HCT116 (cell line): ENCODE results near the gene CHST11. TPM values are rescaled to one million over a fixed set of nuclear protein-coding genes. Genes with fewer than 3 reads are reported as not detected.
A peak's percentile ranks its signal among the peaks of the same experiment; 100 is the strongest.

Source experiments
- ATAC-seq: fragments of 200-7000 bp; cut with Tn5 transposase; 2 replicates; pipeline ENCODE4 v1.9.1; 2020; ENCODE audit warnings: mild to moderate bottlenecking, moderate library complexity
- BruUV-seq: library from RNA; stranded (reverse); fragments of 400-500 nt; replicated peaks from 2 replicates; lab custom pipeline; 2021; lab: Mats Ljungman, UMichigan
- CTCF ChIA-PET: fragments of 300-600 bp; sonication (Branson Sonifier 250); formaldehyde crosslinking; loops from one replicate; lab custom pipeline; 2021; ENCODE audit warnings: antibody characterized with exemption; lab: Charles Lee
- POLR2A ChIA-PET: fragments of 300-600, 350-600 bp; sonication (Branson Sonifier 250); formaldehyde crosslinking; loops from one replicate; lab custom pipeline; 2021; ENCODE audit warnings: antibody characterized with exemption; lab: Charles Lee
- RAD21 ChIA-PET, 2 experiments: fragments of 300-600 bp; sonication (Branson Sonifier 250); formaldehyde crosslinking; loops; one replicate each; lab custom pipeline; 2023; ENCODE audit warnings: low total read pairs in 2 of 2; ENCODE audit not compliant: uncharacterized antibody in 2 of 2, unreplicated experiment in 2 of 2, low non-redundant PET in 1 of 2; lab: Charles Lee
- DNase-seq: peaks from one replicate; pipeline ENCODE4 v3.0.0-alpha.2; 2010; ENCODE audit warnings: low read depth, low spot score
- H2AFZ ChIP-seq: fragments of 200-600 bp; shearing (Covaris generic), sonication (generic); 2 replicates; pipeline ENCODE4 v1.6.1; 2017; ENCODE audit warnings: low read depth, mixed run types, mixed read lengths, antibody characterized with exemption, low read length; ENCODE audit not compliant: poor library complexity, severe bottlenecking
- H3K27ac ChIP-seq: 2 replicates; pipeline ENCODE4 v1.5.1; 2012; ENCODE audit warnings: low read depth, low read length
- H3K27me3 ChIP-seq: fragments of 200-600 bp; sonication (generic); 2 replicates; pipeline ENCODE4 v1.6.1; 2016; ENCODE audit warnings: mixed run types, low read length, mixed read lengths; ENCODE audit not compliant: insufficient read depth
- H3K36me3 ChIP-seq, 2 experiments: fragments of 200-500 bp in 1 of 2; fragments of 200-600 bp in 1 of 2; sonication (Bioruptor generic) in 1 of 2; sonication (generic) in 1 of 2; 2 replicates each; pipeline versions ENCODE4 v1.5.1 to v1.6.1; 2014 to 2016; ENCODE audit warnings: low read length in 2 of 2, inconsistent platforms in 1 of 2, mixed read lengths in 1 of 2, mixed run types in 1 of 2; ENCODE audit not compliant: insufficient read depth in 2 of 2, control insufficient read depth in 1 of 2
- H3K4me1 ChIP-seq, 2 experiments: fragments of 200-600 bp in 1 of 2; sonication (generic) in 1 of 2; 2 replicates each; pipeline versions ENCODE4 v1.5.1 to v1.6.1; 2012 to 2017; ENCODE audit warnings: low read length in 2 of 2, inconsistent platforms in 1 of 2, mild to moderate bottlenecking in 1 of 2, mixed read lengths in 1 of 2, mixed run types in 1 of 2, moderate library complexity in 1 of 2; ENCODE audit not compliant: insufficient read depth in 2 of 2, control insufficient read depth in 1 of 2
- H3K4me2 ChIP-seq: fragments of 200-600 bp; sonication (generic); 2 replicates; pipeline ENCODE4 v1.6.1; 2017; ENCODE audit warnings: mixed run types, low read length, mixed read lengths
- H3K4me3 ChIP-seq, 2 experiments: fragments of 200-600 bp in 1 of 2; sonication (generic) in 1 of 2; replicated peaks in 1 of 2; 2 replicates each; pipeline ENCODE4 v1.5.1; 2011 to 2016; ENCODE audit warnings: low read length in 2 of 2, control low read depth in 1 of 2, low read depth in 1 of 2, mild to moderate bottlenecking in 1 of 2, mixed read lengths in 1 of 2, mixed run types in 1 of 2
- H3K79me2 ChIP-seq: fragments of 200-600 bp; sonication (generic); 2 replicates; pipeline ENCODE4 v1.6.1; 2017; ENCODE audit warnings: mild to moderate bottlenecking, mixed run types, low read length, moderate library complexity, mixed read lengths; ENCODE audit not compliant: insufficient read depth
- H3K9ac ChIP-seq: fragments of 200-600 bp; sonication (generic); 2 replicates; pipeline ENCODE4 v1.6.1; 2016; ENCODE audit warnings: low read length, mixed read lengths
- H3K9me2 ChIP-seq: fragments of 200-600 bp; sonication (generic), shearing (Covaris generic); 2 replicates; pipeline ENCODE4 v1.6.1; 2017; ENCODE audit warnings: mixed run types, mild to moderate bottlenecking, moderate library complexity; ENCODE audit not compliant: insufficient read depth
- H3K9me3 ChIP-seq, 2 experiments: fragments of 200-500 bp in 1 of 2; fragments of 200-600 bp in 1 of 2; sonication (Bioruptor generic) in 1 of 2; sonication (generic) in 1 of 2; 2 replicates each; pipeline ENCODE4 v1.6.1; 2014 to 2017; ENCODE audit warnings: low read length in 2 of 2, mixed read lengths in 2 of 2, inconsistent platforms in 1 of 2, low read depth in 1 of 2, mild to moderate bottlenecking in 1 of 2, mixed run types in 1 of 2, moderate library complexity in 1 of 2; ENCODE audit not compliant: control insufficient read depth in 1 of 2, insufficient read depth in 1 of 2
- H4K20me1 ChIP-seq: fragments of 200-600 bp; sonication (generic), shearing (Covaris generic); 2 replicates; pipeline ENCODE4 v1.6.1; 2017; ENCODE audit warnings: mixed run types, mild to moderate bottlenecking, moderate library complexity; ENCODE audit not compliant: insufficient read depth
- CTCF ChIP-seq, 3 experiments: fragments of 200-600 bp in 1 of 3; sonication (generic) in 1 of 3; IDR thresholded peaks in 2 of 3; conservative IDR thresholded peaks in 1 of 3; 2 replicates each; pipeline ENCODE4 v1.5.1; 2012 to 2017; ENCODE audit warnings: low read depth in 2 of 3, low read length in 2 of 3, antibody characterized with exemption in 1 of 3, borderline replicate concordance in 1 of 3, control low read depth in 1 of 3, mild to moderate bottlenecking in 1 of 3, mixed read lengths in 1 of 3, mixed run types in 1 of 3, moderate library complexity in 1 of 3; ENCODE audit not compliant: insufficient read depth in 1 of 3
- FOSL1 ChIP-seq: IDR thresholded peaks from 2 replicates; pipeline ENCODE4 v1.6.1; 2012; ENCODE audit warnings: low read depth
- RAD21 ChIP-seq: IDR thresholded peaks from 2 replicates; pipeline ENCODE4 v1.6.1; 2012; ENCODE audit warnings: low read depth, mild to moderate bottlenecking
- ZNF274 ChIP-seq: fragments of 200-500 bp; sonication (Bioruptor generic); IDR thresholded peaks from 2 replicates; pipeline ENCODE4 v1.6.1; 2014; ENCODE audit warnings: mild to moderate bottlenecking, low read depth, low read length, inconsistent platforms
- intact Hi-C: fragments of 100-400 bp; cut with micrococcal nuclease; formaldehyde crosslinking; loops from 2 replicates; pipeline ENCODE4 v1.10.0; 2022
- total RNA-seq: library from RNA; stranded (reverse); gene quantifications from one replicate; pipeline ENCODE4 v1.2.1, GENCODE V29; 2021; ENCODE audit not compliant: unreplicated experiment

CHST11 gene
- total RNA-seq, 1 experiment from 2014 or later: 10.1 TPM

DNA sequence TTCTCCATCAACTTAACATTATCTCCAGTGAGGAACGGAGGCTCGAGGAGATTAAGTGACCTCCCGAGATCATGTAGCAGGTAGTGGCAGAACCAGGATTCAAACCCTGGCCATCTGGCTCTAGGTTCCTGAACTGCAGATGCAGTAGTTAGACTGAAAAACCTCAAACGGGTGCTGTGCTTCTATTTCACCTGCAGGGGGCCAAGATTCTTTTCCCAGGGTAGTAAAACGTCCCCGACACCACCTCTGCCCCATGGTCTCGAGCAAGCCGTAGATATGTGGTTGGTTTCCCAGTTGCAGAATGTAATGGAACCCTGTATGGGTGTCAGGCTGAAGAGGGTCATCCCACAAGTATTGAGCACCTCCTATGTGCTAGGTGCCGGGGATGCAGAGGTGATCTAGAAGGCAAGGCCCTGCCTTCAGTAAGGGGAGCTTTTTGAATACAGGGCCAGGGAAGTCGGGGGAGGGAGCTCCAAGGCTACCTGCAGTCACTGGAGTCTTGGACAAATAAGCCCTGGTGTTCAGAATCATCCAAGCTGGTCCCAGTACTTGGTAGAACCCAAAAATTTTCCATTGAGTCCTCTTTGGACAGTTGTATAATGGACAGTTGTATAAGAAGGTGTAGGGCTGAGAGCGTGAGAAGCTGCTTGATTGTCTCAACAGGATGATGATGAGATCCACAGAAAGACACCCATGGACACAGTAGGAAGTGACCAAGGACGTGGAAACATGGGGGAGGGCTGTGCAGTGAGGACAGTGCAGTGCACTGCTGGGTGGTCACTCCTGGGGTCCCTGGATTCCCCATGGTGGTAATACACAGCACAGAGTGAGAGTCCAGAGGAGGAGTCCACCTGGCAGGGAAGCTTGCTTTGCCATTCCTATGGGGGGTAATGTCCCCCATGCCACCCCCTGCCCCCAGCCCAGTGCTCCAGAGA is 197.2 kb downstream of the CHST11 start:
- POLR2A ChIA-PET: no interaction called here
- Histone ChIP-seq H3K79me2 (no peaks in the 10 kb centered on the region), H3K36me3 (no peaks in the 10 kb centered on the region), H3K9ac (no peak overlapping the region), H3K27ac (no peak overlapping the region), H3K9me3 (no peaks in the 10 kb centered on the region), H3K4me3 (no peak overlapping the region), H4K20me1 (no peaks in the 10 kb centered on the region; the same call in 1 of the 2 replicates), H2AFZ (no peak overlapping the region), H3K27me3 (no peaks in the 10 kb centered on the region; the same call in 1 of the 2 replicates), H3K9me2 (no peaks in the 10 kb centered on the region), H3K4me1 (no peaks in the 10 kb centered on the region), H3K4me2 (no peak overlapping the region)
- intact Hi-C loops: no loop called here
- no peak for TF ChIP-seq ZNF274
- TF ChIP-seq CTCF (IDR thresholded peaks at IDR 0.05 in 2 of 3, conservative IDR thresholded peaks at IDR 0.05 in 1 of 3; ENCODE audit: borderline replicate concordance in 1 of 3, insufficient read depth in 1 of 3, low read depth in 2 of 3, low read length in 2 of 3): peak; percentile 23 to 77 (median 68); a peak in 5 of 6 replicates
- TF ChIP-seq FOSL1: no peak
- TF ChIP-seq RAD21: peak; percentile 46
- RAD21 ChIA-PET: interaction anchor here in 1 of 2 experiments (0.6 kb wide), 1 partner anchor 56 kb away, joined by 3 read pairs; no protein-coding TSS in a partner anchor
- CTCF ChIA-PET: interaction anchor here (0.9 to 1.1 kb wide), 2 partner anchors 8 to 50 kb away, joined by 3 read pairs; no protein-coding TSS in a partner anchor
- ATAC-seq (peak; percentile 94), DNase-seq (no peak)
- no TSS peak for BruUV-seq
